GM23338 (cell line): Measurements from ENCODE around the gene ATF7IP. TPM values are rescaled to one million over a fixed set of nuclear protein-coding genes. Genes with fewer than 3 reads are reported as not detected.

Experiments used
- ATAC-seq: fragments of 200-7000 bp; cut with Tn5 transposase; 3 replicates; pipeline ENCODE4 v1.9.1; 2020
- DNase-seq: peaks from one replicate; pipeline ENCODE4 v3.0.0-alpha.2; 2015; ENCODE audit warnings: low spot score
- H2AFZ ChIP-seq: fragments of 200-600 bp; sonication (generic); 2 replicates; pipeline ENCODE4 v1.8.0; 2016; ENCODE audit warnings: antibody characterized with exemption, mild to moderate bottlenecking, moderate library complexity
- H3F3A ChIP-seq: fragments of 200-600 bp; sonication (generic); replicated peaks from 2 replicates; pipeline ENCODE4 v1.8.0; 2017; ENCODE audit warnings: antibody characterized with exemption, mixed run types, low read depth
- H3K27ac ChIP-seq: fragments of 200-600 bp; sonication (generic); 2 replicates; pipeline ENCODE4 v1.6.1; 2016; ENCODE audit warnings: low read depth
- H3K27me3 ChIP-seq: fragments of 200-600 bp; sonication (generic); 2 replicates; pipeline ENCODE4 v1.8.0; 2016; ENCODE audit warnings: mild to moderate bottlenecking, mixed run types, moderate library complexity; ENCODE audit not compliant: insufficient read depth
- H3K36me3 ChIP-seq: fragments of 200-600 bp; sonication (generic); 2 replicates; pipeline ENCODE4 v1.8.0; 2016; ENCODE audit warnings: mild to moderate bottlenecking; ENCODE audit not compliant: insufficient read depth
- H3K4me1 ChIP-seq: fragments of 200-600 bp; sonication (generic); 2 replicates; pipeline ENCODE4 v1.8.0; 2016; ENCODE audit warnings: mild to moderate bottlenecking, moderate library complexity; ENCODE audit not compliant: insufficient read depth
- H3K4me2 ChIP-seq: fragments of 200-600 bp; sonication (generic); 2 replicates; pipeline ENCODE4 v1.7.1; 2017; ENCODE audit warnings: mixed run types
- H3K4me3 ChIP-seq: fragments of 200-600 bp; sonication (generic); 2 replicates; pipeline ENCODE4 v1.6.1; 2016; ENCODE audit warnings: mixed run types
- H3K79me2 ChIP-seq: fragments of 200-600 bp; sonication (generic); replicated peaks from 2 replicates; pipeline ENCODE4 v1.8.0; 2017; ENCODE audit warnings: mild to moderate bottlenecking; ENCODE audit not compliant: insufficient read depth
- H3K9me2 ChIP-seq: fragments of 200-600 bp; sonication (generic); 2 replicates; pipeline ENCODE4 v1.8.0; 2017; ENCODE audit not compliant: insufficient read depth
- H4K20me1 ChIP-seq: fragments of 200-600 bp; sonication (generic); replicated peaks from 2 replicates; pipeline ENCODE4 v1.8.0; 2017; ENCODE audit warnings: mild to moderate bottlenecking; ENCODE audit not compliant: insufficient read depth
- H3K27ac Mint-ChIP-seq: 2 replicates; pipeline ENCODE4 v1.8.0; 2020; ENCODE audit warnings: inconsistent platforms, mild to moderate bottlenecking, moderate library complexity, mixed read lengths
- H3K27me3 Mint-ChIP-seq: 3 replicates; pipeline ENCODE4 v1.8.0; 2022; ENCODE audit warnings: low read depth, mild to moderate bottlenecking, moderate library complexity, mixed read lengths, inconsistent platforms; ENCODE audit not compliant: insufficient read depth, poor library complexity
- H3K36me3 Mint-ChIP-seq: 3 replicates; pipeline ENCODE4 v1.8.0; 2021; ENCODE audit warnings: low read depth, mild to moderate bottlenecking, inconsistent platforms, moderate library complexity, mixed read lengths
- H3K4me1 Mint-ChIP-seq: 3 replicates; pipeline ENCODE4 v1.8.0; 2020; ENCODE audit warnings: mild to moderate bottlenecking, inconsistent platforms, mixed read lengths
- H3K4me3 Mint-ChIP-seq: 3 replicates; pipeline ENCODE4 v1.8.0; 2021; ENCODE audit warnings: moderate library complexity, mild to moderate bottlenecking, inconsistent platforms, mixed read lengths
- H3K9me3 Mint-ChIP-seq: 3 replicates; pipeline ENCODE4 v1.8.0; 2020; ENCODE audit warnings: moderate library complexity, mild to moderate bottlenecking, inconsistent platforms, mixed read lengths
- CREB1 ChIP-seq: fragments of 250-450 bp; sonication (Bioruptor Pico); IDR thresholded peaks from 2 replicates; pipeline ENCODE4 v1.5.0; 2020; ENCODE audit warnings: low read depth, mild to moderate bottlenecking, moderate library complexity
- CTCF ChIP-seq, 2 experiments: fragments of 200-600 bp in 1 of 2; sonication (generic) in 1 of 2; conservative IDR thresholded peaks; 2 replicates each; pipeline versions ENCODE4 v1.5.1 to v1.6.1; 2016 to 2017; ENCODE audit warnings: antibody characterized with exemption in 2 of 2, low read depth in 2 of 2, mild to moderate bottlenecking in 2 of 2, moderate library complexity in 1 of 2
- ETS1 ChIP-seq: IDR thresholded peaks from 2 replicates; pipeline ENCODE4 v1.6.1; 2016; ENCODE audit warnings: antibody characterized with exemption
- EZH2 ChIP-seq: fragments of 200-600 bp; sonication (generic); IDR thresholded peaks from one replicate; pipeline ENCODE4 v1.8.0; 2017; ENCODE audit warnings: antibody characterized with exemption, mild to moderate bottlenecking, low read depth; ENCODE audit not compliant: unreplicated experiment
- EZH2phosphoT487 ChIP-seq: fragments of 200-600 bp; sonication (generic); IDR thresholded peaks from one replicate; pipeline ENCODE4 v1.8.1; 2018; ENCODE audit warnings: antibody characterized with exemption; ENCODE audit not compliant: unreplicated experiment
- JUNB ChIP-seq: IDR thresholded peaks from one replicate; pipeline ENCODE4 v1.6.1; 2016; ENCODE audit warnings: antibody characterized with exemption; ENCODE audit not compliant: unreplicated experiment
- NANOG ChIP-seq: IDR thresholded peaks from 2 replicates; pipeline ENCODE4 v1.6.1; 2016; ENCODE audit warnings: antibody characterized with exemption, borderline replicate concordance
- POLR2AphosphoS5 ChIP-seq: IDR thresholded peaks from 2 replicates; pipeline ENCODE4 v1.6.1; 2016; ENCODE audit warnings: antibody characterized with exemption, low read depth
- REST ChIP-seq: IDR thresholded peaks from one replicate; pipeline ENCODE4 v1.6.1; 2018; ENCODE audit warnings: antibody characterized with exemption; ENCODE audit not compliant: unreplicated experiment
- STAT1 ChIP-seq: IDR thresholded peaks from one replicate; pipeline ENCODE4 v1.6.1; 2016; ENCODE audit warnings: antibody characterized with exemption; ENCODE audit not compliant: unreplicated experiment
- ZNF114 ChIP-seq: fragments of 250-450 bp; sonication (Bioruptor Pico); IDR thresholded peaks from 2 replicates; pipeline ENCODE4 v1.5.0; 2020; ENCODE audit warnings: mild to moderate bottlenecking, moderate library complexity
- ZNF331 ChIP-seq: fragments of 250-450 bp; sonication (Bioruptor Pico); IDR thresholded peaks from 2 replicates; pipeline ENCODE4 v1.5.0; 2020; ENCODE audit warnings: low read depth, mild to moderate bottlenecking, moderate library complexity
- ZNF462 ChIP-seq: fragments of 250-450 bp; sonication (Bioruptor Pico); IDR thresholded peaks from 2 replicates; pipeline ENCODE4 v1.5.0; 2020; ENCODE audit warnings: mild to moderate bottlenecking, moderate library complexity
- polyA plus RNA-seq: library from polyadenylated mRNA; unstranded; fragments of >200 nt; fragmentation: Nextera tagmentation; extraction: Ambion mirVana; gene quantifications from 2 replicates; pipeline ENCODE4 v1.2.1, GENCODE V29; 2016
- total RNA-seq: library from RNA; depleted of rRNA; stranded (reverse); fragments of >200 nt; shearing (Covaris generic); gene quantifications from 2 replicates; pipeline ENCODE4 v1.2.3, GENCODE V29; 2014

ATF7IP gene
- total and polyA plus RNA-seq, 2 experiments from 2014 or later: 76.4 to 118 TPM

- Mint-ChIP-seq H3K4me3 (no peak overlapping the region), H3K36me3 (peaks cover 84% of the 10 kb centered on the region), H3K9me3 (no peaks in the 10 kb centered on the region; the same call in 2 of the 3 replicates), H3K4me1 (no peaks in the 10 kb centered on the region), H3K27me3 (peaks cover 3% of the 10 kb centered on the region), H3K27ac (no peak overlapping the region)
- Histone ChIP-seq H3K27me3 (no peaks in the 10 kb centered on the region), H3K4me1 (no peaks in the 10 kb centered on the region), H3K27ac (no peak overlapping the region), H2AFZ (no peak overlapping the region), H3K4me3 (no peak overlapping the region), H3K36me3 (peaks cover 52% of the 10 kb centered on the region), H3K79me2 (no peaks in the 10 kb centered on the region), H3K9me2 (0 out of 2 replicates have a peak, but pooled peaks cover 4% of the 10 kb centered on the region), H3F3A (no peaks in the 10 kb centered on the region), H3K4me2 (no peak overlapping the region), H4K20me1 (no peaks in the 10 kb centered on the region)
- no peak for TF ChIP-seq NANOG
- no peak for TF ChIP-seq EZH2phosphoT487
- TF ChIP-seq CREB1: no peak
- TF ChIP-seq ZNF462 (CRISPR knock-in tag): no peak
- TF ChIP-seq POLR2AphosphoS5: no peak
- TF ChIP-seq STAT1: no peak
- TF ChIP-seq EZH2: no peak
- TF ChIP-seq CTCF (conservative IDR thresholded peaks at IDR 0.05; ENCODE audit: low read depth in 2 of 2): no peak
- no peak for TF ChIP-seq JUNB
- TF ChIP-seq ZNF114 (CRISPR knock-in tag): no peak
- TF ChIP-seq REST: no peak
- no peak for TF ChIP-seq ZNF331 (CRISPR knock-in tag)
- TF ChIP-seq ETS1: no peak
- ATAC-seq (no peak), DNase-seq (no peak)
Observed at GRCh38 chr12:14482361-14482760, 116.9 kb downstream of the ATF7IP start.
